HG03060 (cell line): ENCODE measurements around the gene RICTOR.

Source experiments
- ATAC-seq: cut with Tn5 transposase; IDR thresholded peaks from one replicate; pipeline ENCODE4 v1.9.1; 2021; ENCODE audit warnings: low read depth, moderate number of reproducible peaks; ENCODE audit not compliant: unreplicated experiment

Gene RICTOR

GRCh38 chr5:39074017-39074814 is at the start of gene RICTOR:
TSS of gene RICTOR (minus strand) at chr5:39074399. CDS start at chr5:39074377, 22 bp downstream.
- ATAC-seq = peak; percentile 45

DNA sequence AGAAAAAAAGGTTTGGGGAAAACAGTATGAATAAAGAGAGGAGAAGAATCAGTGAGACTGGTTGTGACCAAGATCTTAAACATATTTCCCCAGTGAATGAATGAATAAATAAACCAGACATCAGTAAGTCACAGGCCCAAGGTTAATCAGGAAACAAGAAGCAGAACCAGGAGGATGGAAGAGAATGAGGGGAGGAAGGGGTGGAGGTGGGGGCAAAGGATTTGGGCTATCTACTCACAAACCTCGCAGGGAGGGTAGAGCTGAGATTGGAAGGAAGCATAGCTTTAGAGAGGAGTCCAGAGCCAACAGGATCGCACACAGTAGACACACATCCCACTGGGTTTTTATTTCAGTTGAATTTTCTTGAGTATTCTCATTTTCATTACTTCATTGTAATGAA is 47.7 kb upstream of the RICTOR start:
- no peak for ATAC-seq

GRCh38 chr5:39121315-39121714 is 47.1 kb upstream of the RICTOR start:
- no peak for ATAC-seq

DNA sequence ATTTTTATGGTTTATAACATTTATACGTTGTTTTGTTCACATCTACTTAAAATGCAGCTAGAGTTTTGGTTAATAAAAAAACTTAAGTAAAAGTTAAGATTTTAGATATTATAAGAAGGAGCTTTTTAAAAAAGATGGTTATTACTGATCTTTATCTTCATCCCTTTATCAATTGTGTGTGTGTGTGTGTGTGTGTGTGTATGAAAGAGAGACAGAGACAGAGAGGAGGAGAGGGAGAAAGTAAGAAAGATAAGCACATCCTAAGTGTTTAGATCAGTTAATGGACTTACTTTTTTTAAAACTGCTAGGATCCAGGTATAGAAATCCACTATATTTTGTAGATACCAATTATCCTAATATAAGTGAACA is 45.8 kb upstream of the RICTOR start:
- ATAC-seq = no peak

DNA sequence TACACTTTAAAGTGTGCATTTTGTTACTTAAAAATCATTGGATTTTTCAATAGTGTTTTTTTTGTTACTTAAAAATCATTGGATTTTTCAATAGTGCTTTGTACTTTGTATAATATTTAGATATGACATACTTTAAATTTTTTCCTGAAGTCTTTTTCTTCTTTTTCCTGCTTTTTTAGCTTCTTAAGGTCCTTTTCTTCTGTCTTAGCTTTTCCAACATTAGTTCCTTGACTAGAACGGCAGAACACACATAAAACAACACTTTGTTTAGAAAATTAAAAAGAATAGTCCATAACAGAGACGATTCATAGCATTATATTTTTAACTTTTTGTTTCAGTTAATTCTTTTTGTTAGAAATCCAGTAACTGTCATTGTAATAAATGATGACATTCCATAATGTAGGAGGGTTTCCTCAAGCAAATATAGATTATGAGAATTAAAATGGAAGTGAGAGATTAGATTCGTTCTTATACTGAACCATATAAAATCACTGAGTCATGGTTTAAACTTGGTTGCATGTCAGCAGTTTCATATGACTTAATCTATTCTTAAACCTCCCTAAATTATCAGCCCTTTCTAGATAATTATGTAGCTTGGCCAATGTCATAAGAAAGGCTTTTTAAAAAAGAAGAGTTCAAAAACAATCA is 45.3 kb upstream of the RICTOR start:
- ATAC-seq = no peak

DNA sequence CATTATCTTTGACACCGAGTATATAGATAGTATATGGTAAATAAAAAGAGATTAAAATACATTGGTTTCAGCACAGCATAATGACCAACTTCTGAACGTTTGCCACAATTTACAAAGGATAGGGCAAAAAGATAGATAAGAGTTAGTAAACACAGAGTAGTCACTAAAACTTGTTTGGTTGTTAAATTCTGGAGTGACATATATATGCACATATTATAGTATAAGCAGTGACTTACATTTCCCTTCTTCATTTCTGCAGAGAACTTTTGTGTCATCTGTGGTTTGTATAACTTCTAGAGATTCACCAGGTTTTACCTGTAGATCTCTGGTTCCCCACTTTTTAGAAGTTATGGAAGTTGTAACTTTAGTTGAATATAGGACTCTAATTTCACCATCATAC is 44.4 kb upstream of the RICTOR start:
- ATAC-seq = no peak

DNA sequence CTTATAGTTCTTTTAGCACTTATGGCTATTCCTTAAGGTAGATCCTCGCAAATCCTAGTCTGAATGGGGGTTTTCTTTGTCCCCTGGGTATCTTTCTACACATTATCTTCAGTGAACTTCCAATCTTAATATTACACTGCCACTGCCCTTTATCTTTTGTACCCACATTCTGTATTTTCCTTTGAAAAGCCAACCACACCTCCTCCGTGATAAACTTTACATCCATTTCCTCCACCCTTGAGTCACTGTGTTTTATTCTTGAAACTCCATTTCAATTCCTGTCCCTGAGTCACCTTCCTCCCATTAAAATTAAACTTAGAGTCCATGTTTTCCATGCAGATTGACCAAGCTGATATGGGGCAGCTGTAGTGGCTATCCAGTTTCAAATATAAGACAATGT is 43.2 kb upstream of the RICTOR start:
- no peak for ATAC-seq

DNA sequence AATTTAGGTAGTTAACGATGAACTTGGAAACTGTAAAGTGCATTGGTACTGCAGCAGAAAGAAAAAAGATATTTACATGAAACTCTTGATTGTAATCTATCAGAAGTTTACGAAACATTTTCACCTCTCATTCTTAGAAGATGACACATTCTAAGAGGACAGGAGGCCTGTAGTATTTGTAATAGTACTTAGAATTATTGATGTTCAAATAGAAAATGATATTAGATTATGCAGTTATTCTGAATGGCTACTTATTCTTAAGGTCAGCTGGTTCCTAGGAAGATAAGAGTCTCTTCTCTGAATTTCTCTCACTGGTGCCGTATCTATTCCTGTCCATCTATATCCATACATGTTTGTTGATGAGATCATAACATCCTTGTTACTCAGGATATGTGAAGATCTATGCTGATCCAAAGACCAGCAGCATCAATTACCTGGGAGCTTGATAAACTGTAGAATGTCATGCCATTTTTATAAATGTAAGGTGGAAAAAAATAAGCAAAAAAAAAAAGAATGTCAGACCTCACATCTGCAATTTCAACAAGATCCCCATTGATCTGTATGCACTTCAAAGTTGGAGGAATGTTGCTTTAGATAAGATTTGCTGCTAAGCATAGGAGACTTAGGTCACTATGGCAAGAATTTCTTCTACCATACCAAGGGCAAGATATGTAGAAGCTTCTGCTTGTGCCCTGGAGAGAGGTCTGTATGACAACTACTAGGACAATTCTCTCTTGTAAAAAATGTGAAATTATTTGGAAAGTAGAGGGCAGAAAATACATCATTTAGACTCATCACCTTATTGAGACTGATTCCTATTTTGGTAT is 42.4 kb upstream of the RICTOR start:
- no peak for ATAC-seq

- ATAC-seq = no peak
These were observed 41.6 kb upstream of the RICTOR start for GRCh38 chr5:39115644-39116343.

DNA sequence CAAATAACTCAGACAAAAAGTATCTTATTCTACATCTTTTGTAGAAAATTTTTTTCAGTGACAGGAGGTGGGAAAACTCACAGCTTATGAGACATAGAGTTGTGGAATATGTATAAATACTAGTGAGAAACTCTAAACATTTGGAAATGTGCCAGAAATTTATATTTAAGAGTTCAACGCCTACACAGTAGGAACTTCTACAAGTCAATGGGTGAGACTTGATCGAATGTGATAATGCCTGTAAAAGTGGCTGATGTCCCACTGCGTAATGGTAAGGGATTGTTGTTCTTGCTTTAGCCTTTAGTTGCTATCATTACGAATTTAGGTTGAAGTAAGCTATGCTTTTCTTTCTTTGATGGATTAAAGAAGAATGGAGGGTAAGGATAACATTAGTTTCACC is 40.0 kb upstream of the RICTOR start:
- no peak for ATAC-seq

GRCh38 chr5:39113354-39113953 is 39.3 kb upstream of the RICTOR start:
- ATAC-seq = no peak

DNA sequence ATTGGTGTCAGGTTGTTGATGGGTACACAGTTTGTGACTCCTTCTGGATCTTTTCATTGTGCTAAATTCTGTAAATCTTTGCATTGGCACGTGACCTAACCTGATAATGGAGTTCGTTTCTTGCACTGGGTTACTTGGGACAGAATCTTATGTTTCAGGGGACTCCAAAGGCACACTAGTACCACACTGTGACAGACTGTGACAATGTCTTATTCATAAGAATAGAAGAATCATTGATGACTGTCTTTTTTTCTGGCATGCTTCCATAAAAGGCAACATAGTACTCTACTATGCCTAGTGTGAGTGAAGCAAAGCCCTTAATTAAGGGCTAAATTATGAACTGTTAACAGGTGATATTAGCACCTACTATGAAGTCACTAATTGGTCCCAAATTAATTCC is 35.4 kb upstream of the RICTOR start:
- ATAC-seq = no peak

DNA sequence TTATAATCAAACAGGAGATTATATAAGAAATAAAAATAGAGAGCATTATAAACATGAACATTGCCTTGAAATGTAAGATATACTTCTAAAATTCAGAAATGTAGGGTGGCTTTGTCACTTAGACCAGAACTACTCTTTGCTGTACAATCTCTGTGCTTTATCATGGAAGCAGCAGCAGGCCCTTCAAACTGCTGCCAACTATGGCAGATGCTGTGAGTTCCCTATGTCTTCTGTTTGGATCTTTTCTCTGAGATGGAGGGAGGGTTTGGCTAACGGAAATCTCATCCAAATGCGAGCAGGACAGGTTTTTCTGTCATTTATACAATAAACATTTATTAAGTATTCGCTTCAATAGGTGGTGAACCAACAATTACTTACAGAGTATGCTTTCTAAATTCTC is 34.8 kb upstream of the RICTOR start:
- no peak for ATAC-seq

- ATAC-seq = no peak
These were observed 33.2 kb upstream of the RICTOR start for GRCh38 chr5:39107350-39107749.

- ATAC-seq = no peak
These were observed 32.1 kb upstream of the RICTOR start for GRCh38 chr5:39106322-39106721.

GRCh38 chr5:39104221-39104620 is 30.0 kb upstream of the RICTOR start:
- no peak for ATAC-seq

- ATAC-seq = no peak
These were observed 28.5 kb upstream of the RICTOR start for GRCh38 chr5:39102684-39103155.

DNA sequence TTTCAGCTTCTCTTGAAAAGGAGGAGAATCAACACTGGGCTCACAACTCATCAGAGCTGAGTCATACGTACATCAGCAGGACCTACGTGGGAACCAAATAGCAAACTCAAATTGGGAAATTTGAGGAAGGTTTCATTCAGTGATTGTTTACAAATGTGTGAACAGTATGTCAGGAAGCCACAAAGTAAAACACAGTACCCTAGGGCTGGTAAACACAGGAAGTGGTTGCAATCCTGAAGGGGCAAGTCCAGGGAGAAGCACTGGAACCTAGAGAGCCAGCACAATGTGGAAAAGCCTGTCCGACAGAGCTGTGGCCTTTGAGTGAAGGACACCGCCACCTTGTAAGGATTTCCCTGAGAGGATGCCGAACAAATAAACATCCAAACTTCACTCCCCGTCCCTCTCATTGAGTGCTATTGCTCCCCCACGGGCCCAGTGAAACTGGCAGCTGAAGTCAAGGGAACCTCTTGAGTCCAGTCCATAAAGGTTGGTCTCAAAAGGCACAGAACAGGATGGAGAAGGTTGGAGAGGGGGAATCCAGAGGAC is 26.7 kb upstream of the RICTOR start:
- no peak for ATAC-seq

DNA sequence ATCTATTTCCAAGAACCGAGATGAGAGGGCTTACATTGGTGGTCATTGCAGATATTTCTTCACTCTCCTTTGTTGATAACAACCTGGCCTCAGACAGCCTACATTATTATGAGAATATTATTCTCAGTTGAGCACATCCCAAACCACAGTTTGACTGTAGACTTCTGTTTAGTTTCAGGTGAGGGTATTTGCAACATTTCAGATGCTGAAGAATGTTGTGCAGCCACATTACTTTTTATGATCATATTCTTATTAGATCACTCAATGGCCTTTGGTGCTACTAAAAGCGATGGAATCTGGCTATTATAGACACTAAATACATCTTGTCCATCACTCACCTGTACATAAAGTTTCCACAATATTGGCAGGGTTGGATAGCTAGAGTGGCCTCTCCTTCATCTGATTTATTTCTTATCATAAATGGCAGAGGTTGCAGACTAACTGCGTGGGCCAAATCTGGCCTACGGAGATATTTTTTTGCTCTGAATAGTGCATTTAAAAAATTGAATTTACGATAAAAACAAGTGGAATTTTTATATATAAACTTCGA is 26.2 kb upstream of the RICTOR start:
- no peak for ATAC-seq

GRCh38 chr5:39099831-39100230 is 25.6 kb upstream of the RICTOR start:
- ATAC-seq = no peak
